ENCODE results near the gene TLDC2.

Gene TLDC2

GRCh38 chr20:36848677-36849076 is 27.3 kb upstream of the TLDC2 start:
- no peak for DNase-seq (ENCODE audit: low read depth)
- no peak overlapping the region for H3K4me3 ChIP-seq (ENCODE audit: low read depth, low read length)

GRCh38 chr20:36849333-36850065 is 26.4 kb upstream of the TLDC2 start:
- DNase-seq (ENCODE audit: low read depth): no peak
- no peak overlapping the region for H3K4me3 ChIP-seq (ENCODE audit: low read depth, low read length)

- no peak overlapping the region for H3K4me3 ChIP-seq (ENCODE audit: low read depth, low read length)
- no peak for DNase-seq (ENCODE audit: low read depth)
Observed at GRCh38 chr20:36850759-36851158, 25.2 kb upstream of the TLDC2 start.

GRCh38 chr20:36851490-36851889 is 24.4 kb upstream of the TLDC2 start:
- H3K4me3 ChIP-seq (ENCODE audit: low read depth, low read length): no peak overlapping the region
- no peak for DNase-seq (ENCODE audit: low read depth)

- no peak overlapping the region for H3K4me3 ChIP-seq (ENCODE audit: low read depth, low read length)
- no peak for DNase-seq (ENCODE audit: low read depth)
Observed at GRCh38 chr20:36852187-36852586, 23.8 kb upstream of the TLDC2 start.

DNA sequence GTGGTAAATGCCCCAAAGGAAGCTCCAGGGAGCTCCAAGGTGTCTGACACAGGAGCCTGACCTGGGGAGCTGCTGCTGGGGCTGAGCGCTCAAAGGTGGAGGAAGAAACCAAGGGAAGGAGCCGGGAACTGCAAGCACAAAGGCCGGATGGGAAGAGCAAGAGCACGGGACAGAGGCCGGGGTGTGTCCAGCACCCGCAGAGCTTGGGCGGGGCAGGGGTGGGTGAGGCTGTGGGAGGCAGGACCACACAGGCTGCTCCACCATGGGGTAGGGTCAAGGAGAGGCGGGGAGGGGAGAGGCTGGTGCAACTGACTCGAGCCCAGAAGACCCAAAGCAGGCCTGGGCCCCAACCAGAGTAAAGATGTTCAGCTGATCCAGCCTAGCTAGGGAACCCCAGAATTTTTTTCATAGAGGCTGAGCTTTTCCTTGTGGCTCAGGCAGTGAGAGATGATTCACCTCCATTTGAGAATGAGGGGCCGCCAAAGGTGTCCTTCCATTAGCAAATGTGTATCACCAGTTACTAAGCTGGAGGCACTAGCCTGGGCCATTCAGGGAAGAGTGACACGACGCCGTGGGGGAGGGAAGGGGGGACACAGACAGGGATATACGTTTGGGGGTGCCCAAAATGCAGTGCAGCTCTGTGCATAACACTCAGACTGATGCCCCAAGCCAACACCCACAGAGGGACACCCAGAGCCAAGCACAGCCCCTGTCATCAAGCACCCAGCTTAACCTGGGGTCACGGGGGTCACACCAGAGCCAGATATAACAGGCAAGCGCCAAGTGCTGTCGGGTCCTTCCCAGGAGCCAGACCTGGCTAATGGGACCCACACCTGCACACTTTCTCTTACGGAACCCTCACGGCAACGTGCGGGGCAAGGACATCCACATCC is 21.3 kb upstream of the TLDC2 start:
- DNase-seq (ENCODE audit: low read depth): no peak
- H3K4me3 ChIP-seq (ENCODE audit: low read depth, low read length): no peak overlapping the region

- DNase-seq (ENCODE audit: low read depth): no peak
Observed at GRCh38 chr20:36855241-36855657, 20.7 kb upstream of the TLDC2 start.

GRCh38 chr20:36856195-36856594 is 19.7 kb upstream of the TLDC2 start:
- no peak overlapping the region for H3K4me3 ChIP-seq (ENCODE audit: low read depth, low read length)
- no peak for DNase-seq (ENCODE audit: low read depth)

More at GRCh38 chr20:36855241-36855657, 20.7 kb upstream of the TLDC2 start:
- H3K4me3 ChIP-seq (ENCODE audit: low read depth, low read length): no peak overlapping the region

DNA sequence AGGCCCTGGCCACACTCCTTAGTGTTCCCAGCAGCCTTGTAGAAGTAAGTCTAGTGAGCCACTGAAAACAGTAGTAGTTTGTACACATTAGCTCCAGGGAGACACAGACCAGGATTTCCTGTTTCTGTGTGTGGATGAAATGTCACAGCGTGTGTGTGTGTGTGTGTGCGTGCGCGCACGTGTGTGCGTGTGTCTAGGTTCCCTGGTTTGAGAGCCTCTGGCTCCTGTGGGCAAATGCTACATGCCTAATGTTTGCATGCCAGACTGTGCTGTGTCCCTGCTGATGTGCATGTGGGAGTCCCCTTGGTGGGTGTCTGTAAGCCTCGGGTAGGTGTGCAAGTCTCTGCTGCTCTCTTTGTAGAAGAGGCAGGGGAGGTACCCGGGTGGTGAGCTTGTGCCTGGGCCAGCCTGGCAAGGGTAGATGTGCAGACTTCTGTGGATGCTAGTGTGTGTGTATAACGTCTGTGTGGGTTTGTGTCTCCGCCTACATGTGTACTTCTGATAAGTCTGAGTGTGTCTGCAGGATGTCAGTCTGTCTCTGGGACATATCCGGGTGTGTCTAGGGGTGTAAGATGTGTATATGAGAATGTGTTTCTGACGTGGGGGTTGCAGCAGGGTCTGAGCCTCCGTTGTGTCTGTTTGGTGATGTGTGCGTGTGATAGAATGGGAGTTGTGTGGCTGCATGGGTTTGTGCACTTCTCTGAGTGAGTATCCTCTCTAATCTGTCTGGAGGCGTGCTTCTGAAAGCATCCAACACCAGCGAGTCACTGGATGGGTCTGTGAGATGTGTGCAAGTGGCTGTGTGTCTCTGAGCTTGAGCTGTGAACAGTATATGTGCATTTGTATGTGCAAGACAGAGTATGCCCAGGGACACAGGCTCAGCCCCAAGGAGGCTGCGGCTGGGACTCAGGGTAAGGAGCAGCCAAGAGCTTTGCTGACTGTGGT is 19.0 kb upstream of the TLDC2 start:
- no peak overlapping the region for H3K4me3 ChIP-seq (ENCODE audit: low read depth, low read length)
- no peak for DNase-seq (ENCODE audit: low read depth)

- no peak for DNase-seq (ENCODE audit: low read depth)
- no peak overlapping the region for H3K4me3 ChIP-seq (ENCODE audit: low read depth, low read length)
Observed at GRCh38 chr20:36859282-36859555, 16.7 kb upstream of the TLDC2 start.

DNA sequence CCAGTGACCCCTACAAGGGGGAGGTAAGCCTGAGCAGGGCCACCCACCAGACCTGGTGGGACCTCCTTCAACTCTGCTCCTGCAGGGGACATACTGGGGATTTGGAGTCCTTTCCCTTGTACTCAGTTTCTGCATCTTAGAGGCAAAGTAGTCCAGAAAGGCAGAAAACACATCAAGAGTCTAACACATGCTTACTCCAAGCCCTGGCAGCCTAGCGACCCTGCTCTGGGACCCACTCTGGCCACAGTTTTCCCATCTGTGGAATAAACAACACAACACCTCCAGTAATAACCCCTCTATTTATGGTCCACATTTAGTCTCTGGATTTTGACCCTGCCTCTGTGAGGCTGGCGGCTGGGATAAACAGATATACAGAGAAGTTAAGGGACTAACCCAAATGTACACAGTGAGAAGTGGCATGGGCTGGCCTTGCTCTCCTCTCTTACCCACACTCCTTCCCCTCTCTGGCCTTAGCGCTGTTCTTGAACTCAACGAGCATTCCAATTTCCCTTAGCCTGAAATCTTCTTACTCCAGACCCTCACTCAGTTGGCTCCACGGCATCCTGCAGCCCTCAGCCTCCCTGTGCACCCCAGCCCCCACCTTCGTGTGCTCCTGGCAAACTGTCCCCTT is 16.1 kb upstream of the TLDC2 start:
- DNase-seq (ENCODE audit: low read depth): no peak
- H3K4me3 ChIP-seq (ENCODE audit: low read depth, low read length): no peak overlapping the region

GRCh38 chr20:36860339-36860738 is 15.6 kb upstream of the TLDC2 start:
- H3K4me3 ChIP-seq (ENCODE audit: low read depth, low read length): no peak overlapping the region
- no peak for DNase-seq (ENCODE audit: low read depth)

DNA sequence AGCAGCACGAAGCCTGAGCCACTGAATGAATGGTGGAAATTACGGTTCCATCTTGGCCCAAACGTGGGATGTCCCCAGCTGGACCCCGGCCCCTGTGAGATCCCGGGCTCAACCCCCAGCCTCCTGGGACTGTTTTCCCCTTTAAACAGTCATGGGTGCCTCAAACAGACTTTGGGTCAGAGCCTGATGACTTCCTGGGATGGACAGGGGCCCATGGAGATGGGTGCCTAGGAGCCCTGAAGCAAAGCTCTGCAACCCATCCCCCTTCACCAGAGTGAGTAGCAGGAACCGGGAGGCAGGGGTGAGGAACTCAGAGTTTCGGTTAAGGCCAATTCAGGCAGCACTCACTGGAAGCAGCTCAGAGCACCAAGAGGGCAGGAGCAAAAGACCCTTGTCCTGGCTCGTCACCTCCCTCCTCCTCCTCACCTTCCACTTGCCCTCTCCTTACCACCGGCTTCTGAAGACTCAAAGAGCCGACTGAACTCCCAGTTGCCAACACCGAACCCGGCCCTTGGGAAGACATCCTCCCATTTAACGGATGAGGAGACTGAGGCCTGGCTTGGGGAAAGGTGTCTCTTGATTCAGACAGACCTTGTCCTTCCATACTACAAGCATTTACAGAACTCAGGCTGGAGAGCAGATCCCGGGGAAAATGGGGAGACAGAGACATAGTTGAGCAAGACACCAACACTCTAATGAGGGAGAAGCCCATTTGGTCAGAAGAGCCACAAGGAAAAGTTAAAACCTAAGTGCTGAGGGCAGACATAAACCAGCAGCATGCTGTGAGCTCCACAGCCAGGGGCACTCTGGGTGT is 14.9 kb upstream of the TLDC2 start:
- peak overlapping the region; percentile 68 for H3K4me3 ChIP-seq (ENCODE audit: low read depth, low read length)
- DNase-seq (ENCODE audit: low read depth): no peak

GRCh38 chr20:36861625-36861874 is 14.4 kb upstream of the TLDC2 start:
- peak overlapping the region; percentile 68 for H3K4me3 ChIP-seq (ENCODE audit: low read depth, low read length)

GRCh38 chr20:36861875-36862801 is 13.8 kb upstream of the TLDC2 start:
- H3K4me3 ChIP-seq (ENCODE audit: low read depth, low read length): peak overlapping the region; percentile 68
- peak; percentile 51 for DNase-seq (ENCODE audit: low read depth)

More at GRCh38 chr20:36861625-36861874, 14.4 kb upstream of the TLDC2 start:
- no peak for DNase-seq (ENCODE audit: low read depth)

- DNase-seq (ENCODE audit: low read depth): no peak
- H3K4me3 ChIP-seq (ENCODE audit: low read depth, low read length): peak overlapping the region; percentile 68
Observed at GRCh38 chr20:36862857-36863668, 12.9 kb upstream of the TLDC2 start.

Data from skeletal muscle cell (primary cell).